PC-3 (cell line): ENCODE results near the gene MYO16.

Experiments used
- CTCF ChIP-seq: fragments of 300-600 bp; sonication (generic); conservative IDR thresholded peaks from 2 replicates; pipeline ENCODE4 v1.5.1; 2017; ENCODE audit warnings: antibody characterized with exemption, low read depth, mild to moderate bottlenecking, low read length
- EZH2 ChIP-seq: fragments of 300-600 bp; sonication (generic); IDR thresholded peaks from one replicate; pipeline ENCODE4 v1.6.1; 2017; ENCODE audit warnings: antibody characterized with exemption, mild to moderate bottlenecking, low read length; ENCODE audit not compliant: unreplicated experiment
- EZH2phosphoT487 ChIP-seq: fragments of 300-600 bp; sonication (generic); IDR thresholded peaks from 2 replicates; pipeline ENCODE4 v1.6.1; 2018; ENCODE audit warnings: mild to moderate bottlenecking, antibody characterized with exemption, low read length, borderline replicate concordance

GRCh38 chr13:109152311-109152820, 523.0 kb downstream of the MYO16 start:
- no peak for TF ChIP-seq CTCF
- no peak for TF ChIP-seq EZH2
- TF ChIP-seq EZH2phosphoT487 = no peak
